ENCODE data around the gene GNG13.

GNG13 gene

GRCh38 chr16:794091-794822, 6.3 kb downstream of the GNG13 start:
- DNase-seq (ENCODE audit: low read depth in 2 of 2) = no peak

GRCh38 chr16:793414-793813, 7.1 kb downstream of the GNG13 start:
- DNase-seq (ENCODE audit: low read depth in 2 of 2) = no peak

- no peak for DNase-seq (ENCODE audit: low read depth in 2 of 2)
These were observed 8.1 kb downstream of the GNG13 start for GRCh38 chr16:792221-792995.

GRCh38 chr16:791131-791530, 9.4 kb downstream of the GNG13 start:
- DNase-seq (ENCODE audit: low read depth in 2 of 2) = no peak

GRCh38 chr16:790086-790485, 10.4 kb downstream of the GNG13 start:
- DNase-seq (ENCODE audit: low read depth in 2 of 2) = no peak

- DNase-seq (ENCODE audit: low read depth in 2 of 2) = no peak
These were observed 11.2 kb downstream of the GNG13 start for GRCh38 chr16:789191-789850.

- peak; percentile 81 to 82 for DNase-seq (ENCODE audit: low read depth in 2 of 2)
These were observed 12.0 kb downstream of the GNG13 start, which contains the start of gene CHTF18 for GRCh38 chr16:788399-789126. TSS of gene CHTF18 (plus strand) at chr16:788620. CDS start at chr16:788685, 65 bp downstream.

GRCh38 chr16:787978-788398, 12.5 kb downstream of the GNG13 start, which contains the start of gene RPUSD1:
TSS of gene RPUSD1 (minus strand) at chr16:788381. CDS start at chr16:787737, 644 bp downstream.
- no peak for DNase-seq (ENCODE audit: low read depth in 2 of 2)

GRCh38 chr16:787321-787966, 13.1 kb downstream of the GNG13 start:
- DNase-seq (ENCODE audit: low read depth in 2 of 2) = no peak

GRCh38 chr16:785563-786535, 14.7 kb downstream of the GNG13 start:
- no peak for DNase-seq (ENCODE audit: low read depth in 2 of 2)

GRCh38 chr16:784431-784830, 16.1 kb downstream of the GNG13 start:
- DNase-seq (ENCODE audit: low read depth in 2 of 2) = no peak

- no peak for DNase-seq (ENCODE audit: low read depth in 2 of 2)
These were observed 17.0 kb downstream of the GNG13 start for GRCh38 chr16:783404-784161.

GRCh38 chr16:782766-783403, 17.6 kb downstream of the GNG13 start:
- no peak for DNase-seq (ENCODE audit: low read depth in 2 of 2)

GRCh38 chr16:782258-782657, 18.3 kb downstream of the GNG13 start:
- DNase-seq (ENCODE audit: low read depth in 2 of 2) = no peak

- no peak for DNase-seq (ENCODE audit: low read depth in 2 of 2)
These were observed 19.1 kb downstream of the GNG13 start for GRCh38 chr16:781346-782010.

- DNase-seq (ENCODE audit: low read depth in 2 of 2) = no peak
These were observed 20.2 kb downstream of the GNG13 start for GRCh38 chr16:780296-780695.

- DNase-seq (ENCODE audit: low read depth in 2 of 2) = no peak
These were observed 21.0 kb downstream of the GNG13 start for GRCh38 chr16:779561-779960.

- no peak for DNase-seq (ENCODE audit: low read depth in 2 of 2)
These were observed 21.5 kb downstream of the GNG13 start for GRCh38 chr16:778909-779527.
